ENCODE results near the gene FZR1. TPM values are rescaled to one million over a fixed set of nuclear protein-coding genes. Genes with fewer than 3 reads are reported as not detected.
A peak's percentile ranks its signal among the peaks of the same experiment; 100 is the strongest.

FZR1 gene
- total RNA-seq, 8 experiments from 2014 or later: 15.8 to 33.6 (median 23.0) TPM

- in situ Hi-C loops (cut with MboI; ENCODE audit: low pct_unique_long_range_greater_than_20kb in 2 of 9, low sequenced_read_pairs in 9 of 9, unreplicated experiment in 9 of 9): loop anchor here in 2 of 9 experiments (25.0 kb wide), 1 partner anchor 128 kb away; no protein-coding TSS in a partner anchor
- H3K27ac ChIP-seq: no peak overlapping the region
- H3K4me1 ChIP-seq (replicated peaks in 1 of 2): peaks cover 0 to 15% of the 10 kb centered on the region in 2 donors
- H3K4me3 ChIP-seq: no peak overlapping the region
- WGBS, 10 experiments: 43 to 60% methylated on average over 1 to 5 of the region's 7 CpGs; no CpG with 5 or more reads in 8 of the 10 experiments
- peak in 1 of 8 experiments; percentile 18 for ATAC-seq (replicated peaks in 6 of 8)
These were observed 40.6 kb upstream of the FZR1 start for GRCh38 chr19:3465552-3465951.

GRCh38 chr19:3466635-3467034 lies 39.5 kb upstream of the FZR1 start:
- WGBS, 10 experiments: 20 to 70% (median 47%) methylated on average over 1 to 6 of the region's 9 CpGs; no CpG with 5 or more reads in 6 of the 10 experiments
- in situ Hi-C loops (cut with MboI; ENCODE audit: low pct_unique_long_range_greater_than_20kb in 2 of 9, low sequenced_read_pairs in 9 of 9, unreplicated experiment in 9 of 9): loop anchor here in 2 of 9 experiments (25.0 kb wide), 1 partner anchor 129 kb away; no protein-coding TSS in a partner anchor
- H3K27ac ChIP-seq: no peak overlapping the region
- no peak overlapping the region for H3K4me3 ChIP-seq
- peaks cover 0 to 15% of the 10 kb centered on the region in 2 donors for H3K4me1 ChIP-seq (replicated peaks in 1 of 2)
- no peak for ATAC-seq (replicated peaks in 6 of 8)

DNA sequence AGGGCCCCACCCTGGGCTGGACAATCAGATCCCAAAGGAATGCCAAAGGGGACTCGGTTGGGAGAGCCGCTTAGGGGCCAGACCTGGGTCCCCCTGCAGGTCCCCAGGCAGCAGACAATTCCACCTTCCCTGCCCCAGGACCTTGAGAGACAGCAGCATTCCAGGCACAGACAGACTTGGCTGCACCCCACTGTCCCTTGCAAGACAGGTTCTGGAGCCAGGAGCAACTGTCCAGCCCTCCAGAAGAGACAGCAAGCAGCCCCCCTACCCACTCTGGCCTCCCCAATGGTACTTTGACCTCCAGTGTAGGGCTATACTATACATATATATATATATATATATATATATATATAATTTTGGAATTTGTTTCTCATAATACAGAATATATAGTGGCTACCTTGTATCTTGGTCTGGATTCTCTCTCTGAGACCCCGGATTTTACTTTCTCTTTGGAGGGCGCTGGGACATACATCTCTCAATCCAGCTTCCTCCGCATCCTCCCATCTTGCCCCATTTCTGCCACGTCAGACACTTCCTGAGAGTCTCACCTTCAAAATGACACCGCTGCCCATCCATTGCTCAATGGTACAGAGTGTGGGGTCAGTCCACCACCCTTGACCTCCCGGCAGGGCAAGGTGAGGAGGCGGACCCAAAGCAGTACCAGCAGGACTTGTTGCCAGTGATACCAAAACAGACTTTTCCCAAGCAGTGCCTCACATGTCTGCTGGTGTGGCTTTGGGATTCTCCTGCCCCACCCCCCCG lies 38.5 kb upstream of the FZR1 start:
- 83 to 87% (median 84%) methylated on average over 1 to 7 of the region's 10 CpGs; no CpG with 5 or more reads in 6 of the 10 experiments for WGBS, 10 experiments
- no peak overlapping the region for H3K4me3 ChIP-seq
- ATAC-seq (replicated peaks in 6 of 8): no peak
- peaks cover 0 to 15% of the 10 kb centered on the region in 2 donors for H3K4me1 ChIP-seq (replicated peaks in 1 of 2)
- H3K27ac ChIP-seq: no peak overlapping the region
- in situ Hi-C loops (cut with MboI; ENCODE audit: low pct_unique_long_range_greater_than_20kb in 2 of 9, low sequenced_read_pairs in 9 of 9, unreplicated experiment in 9 of 9): loop anchor here in 2 of 9 experiments (25.0 kb wide), 1 partner anchor 130 kb away; no protein-coding TSS in a partner anchor

- Histone ChIP-seq H3K27ac (no peak overlapping the region), H3K4me1 (replicated peaks in 1 of 2) (peaks cover 0 to 10% of the 10 kb centered on the region in 2 donors), H3K4me3 (no peak overlapping the region)
- WGBS, 10 experiments: 100% methylated on average over 1 of the region's 3 CpGs; no CpG with 5 or more reads in 9 of the 10 experiments
- ATAC-seq (replicated peaks in 6 of 8): no peak
- in situ Hi-C loops (cut with MboI; ENCODE audit: low pct_unique_long_range_greater_than_20kb in 2 of 9, low sequenced_read_pairs in 9 of 9, unreplicated experiment in 9 of 9): loop anchor here in 2 of 9 experiments (25.0 kb wide), 1 partner anchor 131 kb away; no protein-coding TSS in a partner anchor
These were observed 37.9 kb upstream of the FZR1 start for GRCh38 chr19:3468211-3468610.

DNA sequence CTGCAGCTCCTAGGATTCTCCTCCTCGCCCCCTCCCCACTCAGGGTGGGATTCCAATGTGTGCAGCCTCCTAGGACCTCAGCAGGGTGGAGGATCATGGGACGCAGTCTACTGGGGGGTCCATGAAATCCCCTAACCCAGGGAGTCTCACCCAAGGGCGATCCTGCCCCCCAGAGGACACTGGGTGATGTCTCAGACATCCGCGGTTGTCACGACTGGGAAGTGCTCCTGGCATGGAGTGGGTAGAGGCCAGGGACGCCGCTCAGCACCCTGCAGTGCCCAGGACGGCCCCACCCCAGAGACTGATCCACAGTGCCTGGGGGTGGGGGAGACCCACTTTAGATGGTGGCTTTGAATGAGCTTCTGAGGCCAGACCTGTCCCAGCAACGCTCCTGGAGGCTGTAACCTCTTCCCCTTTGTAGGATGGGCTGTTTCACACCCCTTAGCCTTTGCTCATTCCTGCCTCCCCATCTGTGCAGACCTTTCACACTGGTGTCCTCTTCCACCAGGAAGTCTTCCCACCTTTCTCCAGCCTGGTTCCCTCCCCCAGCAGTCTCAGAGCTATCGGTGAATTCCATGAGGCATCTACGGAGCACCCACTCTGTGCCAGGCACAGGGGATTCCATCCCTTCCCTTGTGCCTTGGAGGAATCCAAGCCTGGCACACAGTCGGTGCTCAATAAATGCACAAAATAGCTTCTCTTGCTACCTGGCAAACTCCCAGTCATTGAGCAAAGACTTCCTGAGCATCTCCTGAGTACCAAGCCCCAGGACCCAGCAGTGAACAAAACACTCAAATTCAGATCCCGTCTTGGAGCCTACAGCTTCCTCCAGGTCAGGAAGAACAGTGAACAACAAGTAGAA lies 36.2 kb upstream of the FZR1 start:
- ATAC-seq (replicated peaks in 6 of 8): peak in 6 of 8 experiments; percentile 6 to 42 (median 14)
- Histone ChIP-seq H3K4me3 (no peak overlapping the region), H3K4me1 (replicated peaks in 1 of 2) (no peaks in the 10 kb centered on the region), H3K27ac (no peak overlapping the region)
- WGBS, 10 experiments: 0 to 100% (median 48%) methylated on average over 1 to 5 of the region's 14 CpGs; no CpG with 5 or more reads in 3 of the 10 experiments
- in situ Hi-C loops (cut with MboI; ENCODE audit: low pct_unique_long_range_greater_than_20kb in 2 of 9, low sequenced_read_pairs in 9 of 9, unreplicated experiment in 9 of 9): loop anchor here in 4 of 9 experiments (5.0 to 25.0 kb wide), 3 partner anchors 133 to 145 kb away; no protein-coding TSS in a partner anchor

- 30 to 80% (median 67%) methylated on average over 2 to 7 of the region's 11 CpGs; no CpG with 5 or more reads in 4 of the 10 experiments for WGBS, 10 experiments
- Histone ChIP-seq H3K4me3 (no peak overlapping the region), H3K27ac (no peak overlapping the region), H3K4me1 (replicated peaks in 1 of 2) (no peaks in the 10 kb centered on the region)
- ATAC-seq (replicated peaks in 6 of 8): peak in 3 of 8 experiments; percentile 9 to 32 (median 19)
- in situ Hi-C loops (cut with MboI; ENCODE audit: low pct_unique_long_range_greater_than_20kb in 2 of 9, low sequenced_read_pairs in 9 of 9, unreplicated experiment in 9 of 9): loop anchor here in 4 of 9 experiments (5.0 to 25.0 kb wide), 3 partner anchors 133 to 146 kb away; no protein-coding TSS in a partner anchor
These were observed 35.5 kb upstream of the FZR1 start for GRCh38 chr19:3470500-3471128.

GRCh38 chr19:3471954-3472655 lies 34.0 kb upstream of the FZR1 start:
- ATAC-seq (replicated peaks in 6 of 8): peak; percentile 13 to 51 (median 38)
- WGBS, 10 experiments: 0 to 50% (median 8%) methylated on average over 1 to 6 of the region's 24 CpGs; no CpG with 5 or more reads in 5 of the 10 experiments
- in situ Hi-C loops (cut with MboI; ENCODE audit: low pct_unique_long_range_greater_than_20kb in 2 of 9, low sequenced_read_pairs in 9 of 9, unreplicated experiment in 9 of 9): loop anchor here in 4 of 9 experiments (5.0 to 25.0 kb wide), 3 partner anchors 135 to 147 kb away; no protein-coding TSS in a partner anchor
- H3K4me1 ChIP-seq (replicated peaks in 1 of 2): no peaks in the 10 kb centered on the region
- no peak overlapping the region for H3K27ac ChIP-seq
- no peak overlapping the region for H3K4me3 ChIP-seq

DNA sequence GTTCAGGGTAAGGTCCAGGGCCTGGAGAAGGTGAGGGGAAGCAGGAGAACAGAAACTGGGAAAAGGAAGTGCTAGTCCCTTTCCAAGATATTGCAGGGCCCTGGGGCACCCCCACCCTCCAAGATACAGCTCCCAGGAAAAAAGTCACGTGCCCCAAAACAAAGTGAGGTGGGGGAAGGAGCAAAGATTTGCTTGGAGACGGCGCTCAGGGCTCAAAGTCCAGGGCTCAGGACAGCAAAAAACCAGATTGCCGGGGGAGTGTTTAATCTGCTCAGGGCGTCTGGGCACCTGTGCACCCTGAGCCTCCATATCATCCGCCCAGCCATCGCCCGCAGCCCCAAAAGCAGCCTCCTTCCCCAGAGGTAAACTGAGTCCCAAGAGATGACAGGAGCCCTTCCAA lies 32.1 kb upstream of the FZR1 start:
- no peak overlapping the region for H3K4me3 ChIP-seq
- ATAC-seq (replicated peaks in 6 of 8): no peak
- in situ Hi-C loops (cut with MboI; ENCODE audit: low pct_unique_long_range_greater_than_20kb in 2 of 9, low sequenced_read_pairs in 9 of 9, unreplicated experiment in 9 of 9): loop anchor here in 4 of 9 experiments (5.0 to 25.0 kb wide), 3 partner anchors 137 to 149 kb away; no protein-coding TSS in a partner anchor
- WGBS, 10 experiments: 39 to 60% (median 52%) methylated on average over 1 to 4 of the region's 8 CpGs; no CpG with 5 or more reads in 4 of the 10 experiments
- H3K27ac ChIP-seq: no peak overlapping the region
- no peaks in the 10 kb centered on the region for H3K4me1 ChIP-seq (replicated peaks in 1 of 2)

DNA sequence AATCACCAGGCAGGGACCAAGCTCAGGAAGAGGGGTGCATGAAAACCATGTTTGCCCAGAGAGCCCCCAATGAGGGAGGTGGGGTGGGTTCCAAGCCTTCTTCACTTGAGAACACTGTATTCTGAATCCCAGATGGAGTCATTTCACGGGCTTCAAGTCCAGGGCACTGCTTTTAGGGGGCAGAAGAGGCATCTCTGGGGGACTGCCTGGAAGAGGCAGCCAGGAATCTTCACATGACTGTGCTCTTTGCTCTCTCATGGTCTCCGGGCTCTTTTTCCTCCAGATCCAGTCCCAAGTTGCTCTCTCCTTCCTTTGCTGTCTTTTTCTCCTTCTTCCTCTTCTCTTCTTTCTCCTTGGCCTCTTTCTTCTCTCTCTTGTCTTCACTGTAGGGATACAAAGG lies 31.5 kb upstream of the FZR1 start:
- no peak for ATAC-seq (replicated peaks in 6 of 8)
- Histone ChIP-seq H3K4me3 (no peak overlapping the region), H3K27ac (no peak overlapping the region), H3K4me1 (replicated peaks in 1 of 2) (no peaks in the 10 kb centered on the region)
- in situ Hi-C loops (cut with MboI; ENCODE audit: low pct_unique_long_range_greater_than_20kb in 2 of 9, low sequenced_read_pairs in 9 of 9, unreplicated experiment in 9 of 9): loop anchor here in 6 of 9 experiments (5.0 to 25.0 kb wide), 4 partner anchors 137 to 162 kb away; no protein-coding TSS in a partner anchor
- 50 to 63% (median 56%) methylated on average over 1 to 2 of the region's 2 CpGs; no CpG with 5 or more reads in 6 of the 10 experiments for WGBS, 10 experiments

GRCh38 chr19:3475449-3475848 lies 30.7 kb upstream of the FZR1 start:
- H3K4me3 ChIP-seq: no peak overlapping the region
- H3K27ac ChIP-seq: no peak overlapping the region
- in situ Hi-C loops (cut with MboI; ENCODE audit: low pct_unique_long_range_greater_than_20kb in 2 of 9, low sequenced_read_pairs in 9 of 9, unreplicated experiment in 9 of 9): loop anchor here in 3 of 9 experiments (10.0 to 25.0 kb wide), 3 partner anchors 138 to 163 kb away; no protein-coding TSS in a partner anchor
- WGBS, 10 experiments: 0 to 100% (median 56%) methylated on average over 1 to 2 of the region's 4 CpGs; no CpG with 5 or more reads in 2 of the 10 experiments
- ATAC-seq (replicated peaks in 6 of 8): no peak
- peaks cover 0 to 5% of the 10 kb centered on the region in 2 donors for H3K4me1 ChIP-seq (replicated peaks in 1 of 2)

- no peak for ATAC-seq (replicated peaks in 6 of 8)
- whole genome bisulfite sequencing, 10 experiments: no CpG with 5 or more reads among the region's 2 CpGs
- Histone ChIP-seq H3K27ac (no peak overlapping the region), H3K4me1 (replicated peaks in 1 of 2) (peaks cover 0 to 6% of the 10 kb centered on the region in 2 donors), H3K4me3 (no peak overlapping the region)
- in situ Hi-C loops (cut with MboI; ENCODE audit: low pct_unique_long_range_greater_than_20kb in 2 of 9, low sequenced_read_pairs in 9 of 9, unreplicated experiment in 9 of 9): loop anchor here in 3 of 9 experiments (10.0 to 25.0 kb wide), 3 partner anchors 140 to 165 kb away; no protein-coding TSS in a partner anchor
These were observed 29.3 kb upstream of the FZR1 start for GRCh38 chr19:3476830-3477229.

Data from motor neuron (in vitro differentiated cells).